ENCODE measurements around the gene MAGEB4.
"Not testable (repeated sequence)": the region's sequence is repeated elsewhere in the genome, so short reads cannot be mapped to it uniquely, and the experiment has no call there.

The MAGEB4 gene, protein sequence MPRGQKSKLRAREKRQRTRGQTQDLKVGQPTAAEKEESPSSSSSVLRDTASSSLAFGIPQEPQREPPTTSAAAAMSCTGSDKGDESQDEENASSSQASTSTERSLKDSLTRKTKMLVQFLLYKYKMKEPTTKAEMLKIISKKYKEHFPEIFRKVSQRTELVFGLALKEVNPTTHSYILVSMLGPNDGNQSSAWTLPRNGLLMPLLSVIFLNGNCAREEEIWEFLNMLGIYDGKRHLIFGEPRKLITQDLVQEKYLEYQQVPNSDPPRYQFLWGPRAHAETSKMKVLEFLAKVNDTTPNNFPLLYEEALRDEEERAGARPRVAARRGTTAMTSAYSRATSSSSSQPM

DNA sequence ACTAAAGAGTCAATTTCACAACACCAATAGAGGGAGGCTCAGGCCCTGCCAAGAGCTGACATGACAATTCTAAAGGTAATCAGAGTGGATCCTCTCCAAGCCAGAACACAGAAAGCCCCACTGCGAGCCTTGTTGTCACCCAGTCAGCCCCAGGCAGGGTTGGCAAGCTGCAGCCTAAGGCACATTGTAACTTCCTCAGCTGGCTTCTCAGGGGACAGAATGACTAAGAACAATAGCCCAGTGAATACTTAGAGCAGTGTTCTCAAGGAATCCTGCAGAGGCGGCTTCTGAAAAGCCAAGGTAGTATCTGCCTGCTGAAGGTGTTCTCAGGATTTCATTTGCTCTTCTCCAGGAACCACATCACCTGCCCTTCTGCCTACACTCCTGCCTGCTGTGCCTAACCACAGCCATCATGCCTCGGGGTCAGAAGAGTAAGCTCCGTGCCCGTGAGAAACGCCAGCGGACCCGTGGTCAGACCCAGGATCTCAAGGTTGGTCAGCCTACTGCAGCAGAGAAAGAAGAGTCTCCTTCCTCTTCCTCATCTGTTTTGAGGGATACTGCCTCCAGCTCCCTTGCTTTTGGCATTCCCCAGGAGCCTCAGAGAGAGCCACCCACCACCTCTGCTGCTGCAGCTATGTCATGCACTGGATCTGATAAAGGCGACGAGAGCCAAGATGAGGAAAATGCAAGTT is at the start of gene MAGEB4:
MAGEB4 (plus strand) TSS at position 277 of the 692 bp plus-strand sequence; CDS start at position 413, 136 bp downstream.
- H3K4me3 ChIP-seq (ENCODE audit: low read length) = no peak within 1 kb of the TSS
- DNase-seq (ENCODE audit: low read depth) = no peak
- TF ChIP-seq, protein P1, sequence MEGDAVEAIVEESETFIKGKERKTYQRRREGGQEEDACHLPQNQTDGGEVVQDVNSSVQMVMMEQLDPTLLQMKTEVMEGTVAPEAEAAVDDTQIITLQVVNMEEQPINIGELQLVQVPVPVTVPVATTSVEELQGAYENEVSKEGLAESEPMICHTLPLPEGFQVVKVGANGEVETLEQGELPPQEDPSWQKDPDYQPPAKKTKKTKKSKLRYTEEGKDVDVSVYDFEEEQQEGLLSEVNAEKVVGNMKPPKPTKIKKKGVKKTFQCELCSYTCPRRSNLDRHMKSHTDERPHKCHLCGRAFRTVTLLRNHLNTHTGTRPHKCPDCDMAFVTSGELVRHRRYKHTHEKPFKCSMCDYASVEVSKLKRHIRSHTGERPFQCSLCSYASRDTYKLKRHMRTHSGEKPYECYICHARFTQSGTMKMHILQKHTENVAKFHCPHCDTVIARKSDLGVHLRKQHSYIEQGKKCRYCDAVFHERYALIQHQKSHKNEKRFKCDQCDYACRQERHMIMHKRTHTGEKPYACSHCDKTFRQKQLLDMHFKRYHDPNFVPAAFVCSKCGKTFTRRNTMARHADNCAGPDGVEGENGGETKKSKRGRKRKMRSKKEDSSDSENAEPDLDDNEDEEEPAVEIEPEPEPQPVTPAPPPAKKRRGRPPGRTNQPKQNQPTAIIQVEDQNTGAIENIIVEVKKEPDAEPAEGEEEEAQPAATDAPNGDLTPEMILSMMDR (conservative IDR thresholded peaks at IDR 0.05; ENCODE audit: low read depth, low read length) = no peak

DNA sequence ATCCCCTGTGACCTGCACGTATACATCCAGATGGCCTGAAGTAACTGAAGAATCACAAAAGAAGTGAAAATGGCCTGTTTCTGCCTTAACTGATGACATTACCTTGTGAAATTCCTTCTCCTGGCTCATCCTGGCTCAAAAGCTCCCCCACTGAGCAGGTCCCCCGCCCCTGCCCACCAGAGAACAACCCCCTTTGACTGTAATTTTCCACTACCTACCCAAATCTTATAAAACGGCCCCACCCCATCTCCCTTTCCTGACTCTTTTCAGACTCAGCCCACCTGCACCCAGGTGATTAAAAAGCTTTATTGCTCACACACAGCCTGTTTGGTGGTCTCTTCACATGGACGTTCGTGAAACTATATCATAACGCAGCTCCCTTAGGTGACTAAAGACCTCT is 47.9 kb upstream of the MAGEB4 start:
- not testable (repeated sequence) for DNase-seq (ENCODE audit: low read depth)

DNA sequence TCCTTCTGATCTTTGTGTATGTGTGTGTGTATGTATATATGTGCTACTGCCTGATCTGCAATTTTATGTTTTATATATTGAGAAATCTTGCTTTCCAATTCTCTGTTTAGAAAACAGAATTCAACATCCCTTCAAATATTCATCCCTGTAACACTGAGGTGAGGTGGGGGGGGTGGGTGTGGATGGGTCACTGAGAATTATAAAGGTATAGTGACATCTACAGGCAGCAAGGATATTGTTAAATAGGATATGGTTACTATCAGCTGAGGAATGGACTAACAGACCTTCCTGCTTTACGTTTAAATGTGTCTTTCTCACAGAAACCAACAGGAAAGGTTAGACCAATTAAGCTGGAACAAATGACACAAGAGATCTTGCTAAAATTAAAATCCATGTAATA is 45.5 kb upstream of the MAGEB4 start:
- no peak overlapping the region for H3K4me3 ChIP-seq (ENCODE audit: low read length)
- TF ChIP-seq, protein P1 (conservative IDR thresholded peaks at IDR 0.05; ENCODE audit: low read depth, low read length) = peak; percentile 20
- no peak for DNase-seq (ENCODE audit: low read depth)

More for the DNA sequence above, 47.9 kb upstream of the MAGEB4 start:
- H3K4me3 ChIP-seq (ENCODE audit: low read length) = not testable (repeated sequence)

DNA sequence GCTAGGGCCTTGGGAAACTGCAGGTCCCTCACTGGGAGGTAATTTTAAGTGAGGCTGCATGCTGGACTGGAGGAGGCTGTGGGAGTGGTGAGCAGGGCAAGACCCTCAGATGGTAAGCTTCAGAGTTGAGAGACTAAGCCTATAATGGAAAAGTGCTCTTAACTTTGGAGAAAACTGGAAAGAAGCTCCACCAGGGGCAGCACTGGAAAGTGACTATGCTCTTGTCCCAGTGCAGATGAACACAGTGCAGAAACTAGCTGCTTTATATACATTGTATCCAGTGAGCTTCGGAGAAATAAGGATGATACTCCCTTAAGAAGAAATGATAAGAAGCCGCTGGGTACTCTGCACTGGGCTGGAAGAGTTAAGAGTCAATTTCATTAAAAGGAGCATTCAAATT is 29.6 kb upstream of the MAGEB4 start:
- TF ChIP-seq, protein P1 (conservative IDR thresholded peaks at IDR 0.05; ENCODE audit: low read depth, low read length) = no peak
- no peak overlapping the region for H3K4me3 ChIP-seq (ENCODE audit: low read length)
- DNase-seq (ENCODE audit: low read depth) = no peak

DNA sequence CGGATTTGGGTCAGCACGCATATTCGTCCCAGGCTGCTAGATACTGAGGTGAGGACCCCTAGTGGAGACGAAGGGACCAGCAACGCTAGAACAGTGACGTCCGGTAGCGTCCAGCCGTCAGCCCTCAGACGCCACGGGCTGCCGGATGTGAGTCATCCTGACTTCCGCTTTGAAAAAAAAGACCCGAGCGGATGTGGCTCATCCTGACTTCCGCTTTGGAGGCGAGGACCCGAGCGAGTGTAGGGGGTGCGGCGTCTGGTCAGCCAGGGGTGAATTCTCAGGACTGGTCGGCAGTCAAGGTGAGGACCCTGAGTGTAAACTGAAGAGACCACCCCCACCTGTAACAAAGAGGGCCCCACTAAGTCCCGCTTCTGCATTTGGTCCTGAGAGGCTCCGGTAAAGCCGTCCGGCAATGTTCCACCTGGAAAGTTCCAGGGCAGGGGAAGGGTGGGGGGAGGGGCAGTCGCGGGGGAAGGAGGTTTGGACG is 26.4 kb upstream of the MAGEB4 start, which contains the start of gene MAGEB2:
MAGEB2 (plus strand) TSS at position 207 of the 487 bp plus-strand sequence. CDS start 3,018 bp downstream, outside the sequence.
- TF ChIP-seq, protein P1 (conservative IDR thresholded peaks at IDR 0.05; ENCODE audit: low read depth, low read length) = no peak
- DNase-seq (ENCODE audit: low read depth) = no peak
- H3K4me3 ChIP-seq (ENCODE audit: low read length) = no peak within 1 kb of the TSS

DNA sequence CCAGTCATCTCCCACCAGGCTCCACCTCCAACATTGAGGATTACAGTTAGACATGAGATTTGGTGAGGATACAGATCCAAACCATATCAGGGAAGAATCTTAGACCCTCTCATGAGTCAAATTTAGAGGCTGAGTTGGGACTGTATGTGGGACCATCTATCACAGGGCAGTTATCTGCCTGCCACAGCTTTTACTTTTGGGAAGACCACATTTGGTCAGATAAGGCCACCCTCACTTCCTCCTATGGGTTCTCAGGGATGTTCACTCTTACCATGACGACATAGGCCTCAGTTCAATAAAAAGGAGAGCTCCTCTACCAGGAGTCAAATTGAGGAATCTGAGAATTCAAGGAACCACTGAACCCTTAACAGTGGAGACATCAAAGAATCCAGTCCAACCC is 24.3 kb upstream of the MAGEB4 start:
- DNase-seq (ENCODE audit: low read depth) = no peak
- no peak overlapping the region for H3K4me3 ChIP-seq (ENCODE audit: low read length)
- TF ChIP-seq, protein P1 (conservative IDR thresholded peaks at IDR 0.05; ENCODE audit: low read depth, low read length) = no peak

DNA sequence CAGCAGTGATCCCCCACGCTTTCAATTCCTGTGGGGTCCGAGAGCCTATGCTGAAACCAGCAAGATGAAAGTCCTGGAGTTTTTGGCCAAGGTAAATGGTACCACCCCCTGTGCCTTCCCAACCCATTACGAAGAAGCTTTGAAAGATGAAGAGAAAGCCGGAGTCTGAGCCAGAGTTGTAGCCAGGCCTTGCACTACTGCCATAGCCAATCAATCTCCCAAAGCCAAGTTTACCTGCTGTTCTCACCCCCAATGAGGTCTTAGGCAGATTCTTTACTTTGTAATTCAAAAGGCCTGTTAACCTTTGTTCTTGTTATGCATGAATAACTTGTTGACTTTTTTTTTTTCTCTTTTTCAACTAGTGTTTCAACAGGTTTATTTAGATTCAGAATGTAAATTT is 22.4 kb upstream of the MAGEB4 start:
- TF ChIP-seq, protein P1 (conservative IDR thresholded peaks at IDR 0.05; ENCODE audit: low read depth, low read length) = no peak
- H3K4me3 ChIP-seq (ENCODE audit: low read length) = no peak overlapping the region
- DNase-seq (ENCODE audit: low read depth) = no peak
